ENCODE results near the gene ETV6.

DNA sequence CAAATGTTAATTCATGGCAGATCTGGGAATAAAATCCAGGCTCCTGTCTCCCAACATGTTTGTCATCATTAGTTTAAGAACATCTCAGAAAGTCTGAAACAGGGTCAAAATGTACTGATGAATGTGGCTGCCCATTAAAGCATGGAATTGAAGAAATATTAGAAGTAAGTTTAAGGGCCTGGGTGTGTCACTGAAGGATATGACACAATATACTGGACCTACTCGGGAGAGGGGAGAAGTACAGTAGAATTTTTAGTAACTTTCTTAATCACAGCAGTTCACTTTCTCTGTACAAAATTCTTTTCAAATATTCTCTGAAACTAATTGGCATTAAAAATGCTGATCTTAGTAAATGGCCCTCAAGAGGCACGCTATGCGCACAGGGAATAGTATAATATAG is 185.5 kb downstream of the ETV6 start:
- TF ChIP-seq CTCF (IDR thresholded peaks at IDR 0.05) (no peak), POLR2A (IDR thresholded peaks at IDR 0.05) (no peak)
